GM18507 (cell line): ENCODE measurements around the gene ENOX1.

Experiments used
- DNase-seq: peaks from one replicate; pipeline ENCODE4 v3.0.0; 2011; ENCODE audit warnings: low read depth; ENCODE audit not compliant: insufficient read length; ENCODE audit errors: extremely low spot score
- FAIRE-seq: peaks from 2 replicates; lab custom pipeline; 2011; peaks lifted over from hg19 to GRCh38; lab: Jason Lieb, UNC

ENOX1 gene

GRCh38 chr13:43315522-43315921 lies 471.2 kb downstream of the ENOX1 start:
- no peak for DNase-seq
- FAIRE-seq = no peak

GRCh38 chr13:43309311-43309710 lies 477.5 kb downstream of the ENOX1 start:
- no peak for DNase-seq
- no peak for FAIRE-seq

GRCh38 chr13:43307921-43308433 lies 478.8 kb downstream of the ENOX1 start:
- DNase-seq (no peak), FAIRE-seq (peak; percentile 81)

GRCh38 chr13:43307221-43307920 lies 479.4 kb downstream of the ENOX1 start:
- no peak for FAIRE-seq
- no peak for DNase-seq

GRCh38 chr13:43306372-43306771 lies 480.4 kb downstream of the ENOX1 start:
- DNase-seq (no peak), FAIRE-seq (no peak)

- DNase-seq (no peak), FAIRE-seq (no peak)
Observed at GRCh38 chr13:43305416-43305815, 481.4 kb downstream of the ENOX1 start.

- FAIRE-seq = no peak
- no peak for DNase-seq
Observed at GRCh38 chr13:43304945-43305344, 481.8 kb downstream of the ENOX1 start.

- no peak for DNase-seq
- FAIRE-seq = no peak
Observed at GRCh38 chr13:43304449-43304848, 482.3 kb downstream of the ENOX1 start.

- peak; percentile 38 for FAIRE-seq
- no peak for DNase-seq
Observed at GRCh38 chr13:43303033-43303729, 483.6 kb downstream of the ENOX1 start.

- FAIRE-seq (no peak), DNase-seq (no peak)
Observed at GRCh38 chr13:43301346-43301969, 485.3 kb downstream of the ENOX1 start.

GRCh38 chr13:43300865-43301264 lies 485.9 kb downstream of the ENOX1 start:
- FAIRE-seq (no peak), DNase-seq (no peak)

- FAIRE-seq (no peak), DNase-seq (no peak)
Observed at GRCh38 chr13:43299374-43299773, 487.4 kb downstream of the ENOX1 start.

GRCh38 chr13:43298816-43299215 lies 488.0 kb downstream of the ENOX1 start:
- DNase-seq = no peak
- FAIRE-seq = no peak

- DNase-seq = no peak
- no peak for FAIRE-seq
Observed at GRCh38 chr13:43297967-43298678, 488.6 kb downstream of the ENOX1 start.

- DNase-seq (no peak), FAIRE-seq (no peak)
Observed at GRCh38 chr13:43295825-43296564, 490.8 kb downstream of the ENOX1 start.

- DNase-seq (no peak), FAIRE-seq (no peak)
Observed at GRCh38 chr13:43295321-43295720, 491.5 kb downstream of the ENOX1 start.

GRCh38 chr13:43294412-43294811 lies 492.4 kb downstream of the ENOX1 start:
- FAIRE-seq (no peak), DNase-seq (no peak)

- DNase-seq = no peak
- no peak for FAIRE-seq
Observed at GRCh38 chr13:43293986-43294385, 492.8 kb downstream of the ENOX1 start.

GRCh38 chr13:43293561-43293960 lies 493.2 kb downstream of the ENOX1 start:
- DNase-seq = no peak
- no peak for FAIRE-seq
